A549 (cell line): ENCODE data around the gene FGF4. TPM values are rescaled to one million over a fixed set of nuclear protein-coding genes. Genes with fewer than 3 reads are reported as not detected.

Experiments used
- ATAC-seq, 2 experiments: fragments of 200-7000 bp in 1 of 2; fragments of >200 bp in 1 of 2; cut with Nextera tagmentation in 1 of 2; cut with Tn5 transposase in 1 of 2; 3 replicates each; pipeline versions ENCODE4 v1.8.0 to v1.9.1; 2018 to 2020; ENCODE audit warnings: mild to moderate bottlenecking in 1 of 2, moderate library complexity in 1 of 2
- CTCF ChIA-PET: fragments of 300-600 bp; sonication (Branson Sonifier 250); formaldehyde crosslinking; extraction: SDS; loops from one replicate; lab custom pipeline; 2021; ENCODE audit warnings: antibody characterized with exemption, inconsistent platforms; lab: Yijun Ruan, JAX
- POLR2A ChIA-PET: fragments of 350-600 bp; formaldehyde crosslinking; extraction: SDS; loops from one replicate; lab custom pipeline; 2021; ENCODE audit warnings: antibody characterized with exemption, inconsistent platforms; lab: Yijun Ruan, JAX
- DNase-seq, 2 experiments: peaks; one replicate each; pipeline versions ENCODE4 v3.0.0 to v3.0.0-alpha.2; 2011 to 2016; ENCODE audit warnings: low read depth in 1 of 2, low spot score in 1 of 2
- FAIRE-seq: peaks from 2 replicates; lab custom pipeline; 2011; peaks lifted over from hg19 to GRCh38; lab: Jason Lieb, UNC
- H3K27ac ChIP-seq, 2 experiments: fragments of >200 bp; sonication (Bioruptor Twin); formaldehyde crosslinking; 3 replicates each; pipeline ENCODE4 v1.5.1; 2016 to 2017
- H3K4me1 ChIP-seq: fragments of >200 bp; sonication (Bioruptor Twin); formaldehyde crosslinking; 3 replicates; pipeline ENCODE4 v1.6.1; 2016
- H3K4me2 ChIP-seq: fragments of >200 bp; sonication (Bioruptor Twin); formaldehyde crosslinking; 3 replicates; pipeline ENCODE4 v1.6.1; 2016
- H3K4me3 ChIP-seq: fragments of >200 bp; sonication (Bioruptor Twin); formaldehyde crosslinking; 3 replicates; pipeline ENCODE4 v1.5.1; 2016
- H3K9me3 ChIP-seq: fragments of >200 bp; sonication (Bioruptor Twin); formaldehyde crosslinking; 3 replicates; pipeline ENCODE4 v1.6.1; 2016
- CBX2 ChIP-seq: fragments of 200-600 bp; sonication (generic); IDR thresholded peaks from 2 replicates; pipeline ENCODE4 v1.6.1; 2016; ENCODE audit warnings: low read depth, mild to moderate bottlenecking, borderline replicate concordance
- CHD2 ChIP-seq: fragments of 150-350 bp; IDR thresholded peaks from 2 replicates; pipeline ENCODE4 v1.6.1; 2014; ENCODE audit warnings: low read length; ENCODE audit not compliant: partially characterized antibody
- HOXB13 ChIP-seq: fragments of 250-450 bp; sonication (Bioruptor Pico); IDR thresholded peaks from 2 replicates; pipeline ENCODE4 v1.5.0; 2020; ENCODE audit warnings: low read depth, mild to moderate bottlenecking, moderate library complexity
- HOXB5 ChIP-seq: fragments of 250-450 bp; sonication (Bioruptor Pico); IDR thresholded peaks from 2 replicates; pipeline ENCODE4 v1.5.0; 2020; ENCODE audit warnings: mild to moderate bottlenecking, moderate library complexity
- JUN ChIP-seq, 2 experiments: fragments of >200 bp; sonication (Bioruptor Twin); formaldehyde crosslinking; IDR thresholded peaks; 2 replicates in 1 of 2; 3 replicates in 1 of 2; pipeline ENCODE4 v1.6.1; 2016 to 2017
- MAZ ChIP-seq: fragments of 150-350 bp; IDR thresholded peaks from 2 replicates; pipeline ENCODE4 v1.6.1; 2014; ENCODE audit warnings: antibody characterized with exemption, low read depth, low read length, borderline replicate concordance
- MYC ChIP-seq: IDR thresholded peaks from 2 replicates; pipeline ENCODE4 v1.6.1; 2012; ENCODE audit warnings: mild to moderate bottlenecking, inconsistent platforms, low read length, improper control_type of control experiment, borderline replicate concordance
- NFE2L2 ChIP-seq: fragments of 150-350 bp; conservative IDR thresholded peaks from 2 replicates; pipeline ENCODE4 v1.6.1; 2014; ENCODE audit warnings: low read length
- PHF8 ChIP-seq: fragments of 200-600 bp; sonication (generic); IDR thresholded peaks from 2 replicates; pipeline ENCODE4 v1.6.1; 2016; ENCODE audit warnings: low read depth, mild to moderate bottlenecking, antibody characterized with exemption, moderate library complexity, borderline replicate concordance
- POLR2A ChIP-seq: IDR thresholded peaks from 2 replicates; pipeline ENCODE4 v1.6.1; 2012; ENCODE audit warnings: mild to moderate bottlenecking, low read length
- RAD21 ChIP-seq, 2 experiments: fragments of >200 bp in 1 of 2; sonication (Bioruptor Twin) in 1 of 2; formaldehyde crosslinking in 1 of 2; IDR thresholded peaks in 1 of 2; conservative IDR thresholded peaks in 1 of 2; 2 replicates in 1 of 2; 3 replicates in 1 of 2; pipeline ENCODE4 v1.6.1; 2012 to 2018; ENCODE audit warnings: inconsistent platforms in 1 of 2
- RARB ChIP-seq: fragments of 250-450 bp; sonication (Bioruptor Pico); IDR thresholded peaks from 2 replicates; pipeline ENCODE4 v1.8.0; 2021; ENCODE audit warnings: mild to moderate bottlenecking, moderate library complexity
- RCOR1 ChIP-seq: fragments of 150-350 bp; IDR thresholded peaks from 2 replicates; pipeline ENCODE4 v1.6.1; 2014; ENCODE audit warnings: antibody characterized with exemption, low read length, low read depth
- RNF2 ChIP-seq: fragments of 200-600 bp; sonication (generic); IDR thresholded peaks from 2 replicates; pipeline ENCODE4 v1.6.1; 2016; ENCODE audit warnings: low read depth, mild to moderate bottlenecking, antibody characterized with exemption, moderate library complexity, borderline replicate concordance
- SMC3 ChIP-seq: fragments of >200 bp; sonication (Bioruptor Twin); formaldehyde crosslinking; IDR thresholded peaks from 3 replicates; pipeline ENCODE4 v1.6.1; 2018; ENCODE audit warnings: inconsistent platforms
- SREBF2 ChIP-seq: fragments of 450-650 bp; IDR thresholded peaks from 2 replicates; pipeline ENCODE4 v1.6.1; 2014; ENCODE audit warnings: mild to moderate bottlenecking, moderate library complexity
- TP53 ChIP-seq: fragments of 250-450 bp; sonication (Bioruptor Pico); IDR thresholded peaks from 2 replicates; pipeline ENCODE4 v1.5.0; 2021; ENCODE audit warnings: mild to moderate bottlenecking, moderate library complexity
- ZC3H11A ChIP-seq: fragments of 450-650 bp; IDR thresholded peaks from 2 replicates; pipeline ENCODE4 v1.6.1; 2014; ENCODE audit warnings: antibody characterized with exemption, mild to moderate bottlenecking
- ZFP36 ChIP-seq: fragments of 450-650 bp; IDR thresholded peaks from 2 replicates; pipeline ENCODE4 v1.6.1; 2014; ENCODE audit warnings: borderline replicate concordance; ENCODE audit not compliant: partially characterized antibody
- WGBS: methylation state at CpG from one replicate; pipeline ENCODE4 v1.1.6; 2017; ENCODE audit errors: missing lambda C conversion rate; 5-methylcytosine and 5-hydroxymethylcytosine counted together
- polyA plus RNA-seq, 4 experiments: library from polyadenylated mRNA; depleted of rRNA in 3 of 4; stranded (reverse); fragments of >200 nt; fragmentation: RNase III in 1 of 4; extraction: RNeasy Plus Mini Kit Qiagen cat#74134 plus additional on column Dnase treatment in 1 of 4; gene quantifications; 2 replicates in 3 of 4; 3 replicates in 1 of 4; pipeline ENCODE4 v1.2.3, GENCODE V29; 2011 to 2017
- TF ChIP-seq, protein P1 (sequence below): IDR thresholded peaks from 2 replicates; pipeline ENCODE4 v1.6.1; 2012
- TF ChIP-seq, protein P2 (sequence below): fragments of 150-350 bp; IDR thresholded peaks from 2 replicates; pipeline ENCODE4 v1.6.1; 2014; ENCODE audit warnings: low read depth, mild to moderate bottlenecking, low read length
- TF ChIP-seq, protein P3 (sequence below): IDR thresholded peaks from 2 replicates; pipeline ENCODE4 v1.6.1; 2012; ENCODE audit warnings: low read depth, borderline replicate concordance
- TF ChIP-seq, protein P4 (sequence below): fragments of 450-650 bp; IDR thresholded peaks from 2 replicates; pipeline ENCODE4 v1.6.1; 2014; ENCODE audit warnings: antibody characterized with exemption
- TF ChIP-seq, protein P5 (sequence below): fragments of 200-600 bp; sonication (generic); IDR thresholded peaks from 2 replicates; pipeline ENCODE4 v1.6.1; 2016; ENCODE audit warnings: antibody characterized with exemption, mild to moderate bottlenecking, moderate library complexity
- TF ChIP-seq, protein P6 (sequence below): IDR thresholded peaks from 2 replicates; pipeline ENCODE4 v1.6.1; 2012

FGF4 gene
- polyA plus RNA-seq, 2 of the 4 experiments (the other 2 are of a cell fraction): not detected

DNA sequence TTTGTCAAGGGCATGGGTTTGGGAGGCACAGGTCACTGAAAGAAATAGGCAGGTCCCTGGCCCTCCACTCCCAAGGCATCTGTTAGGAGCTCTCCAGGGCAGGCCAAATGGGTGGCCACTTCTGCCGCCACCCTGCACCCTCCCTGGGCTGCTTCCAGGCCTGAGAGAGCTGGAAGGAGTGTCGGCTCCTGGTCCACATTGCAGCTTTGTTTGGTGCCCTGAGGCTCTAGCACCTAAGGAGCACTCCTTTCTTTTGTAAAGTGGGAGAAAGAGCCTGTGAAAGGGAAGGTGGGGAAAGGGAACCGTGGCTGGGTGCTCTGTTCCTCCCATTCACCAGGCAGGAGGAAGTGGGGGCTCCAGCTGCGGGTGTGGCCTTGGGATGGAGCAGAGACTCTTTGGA lies 12.3 kb upstream of the FGF4 start:
- Histone ChIP-seq H3K9me3 (no peaks in the 10 kb centered on the region), H3K4me2 (no peak overlapping the region), H3K4me3 (no peak overlapping the region), H3K27ac (no peak overlapping the region), H3K4me1 (peaks cover 11% of the 10 kb centered on the region; the same call in 2 of the 3 replicates)
- TF ChIP-seq ZFP36: no peak
- no peak for TF ChIP-seq SREBF2
- no peak for TF ChIP-seq PHF8
- TF ChIP-seq, protein P1, sequence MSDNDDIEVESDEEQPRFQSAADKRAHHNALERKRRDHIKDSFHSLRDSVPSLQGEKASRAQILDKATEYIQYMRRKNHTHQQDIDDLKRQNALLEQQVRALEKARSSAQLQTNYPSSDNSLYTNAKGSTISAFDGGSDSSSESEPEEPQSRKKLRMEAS: no peak
- TF ChIP-seq, protein P2, sequence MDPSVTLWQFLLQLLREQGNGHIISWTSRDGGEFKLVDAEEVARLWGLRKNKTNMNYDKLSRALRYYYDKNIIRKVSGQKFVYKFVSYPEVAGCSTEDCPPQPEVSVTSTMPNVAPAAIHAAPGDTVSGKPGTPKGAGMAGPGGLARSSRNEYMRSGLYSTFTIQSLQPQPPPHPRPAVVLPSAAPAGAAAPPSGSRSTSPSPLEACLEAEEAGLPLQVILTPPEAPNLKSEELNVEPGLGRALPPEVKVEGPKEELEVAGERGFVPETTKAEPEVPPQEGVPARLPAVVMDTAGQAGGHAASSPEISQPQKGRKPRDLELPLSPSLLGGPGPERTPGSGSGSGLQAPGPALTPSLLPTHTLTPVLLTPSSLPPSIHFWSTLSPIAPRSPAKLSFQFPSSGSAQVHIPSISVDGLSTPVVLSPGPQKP: no peak
- no peak for TF ChIP-seq NFE2L2
- TF ChIP-seq HOXB13 (CRISPR knock-in tag): no peak
- TF ChIP-seq RCOR1: no peak
- TF ChIP-seq RARB (CRISPR knock-in tag): no peak
- no peak for TF ChIP-seq RNF2
- no peak for TF ChIP-seq CBX2
- TF ChIP-seq TP53: no peak
- no peak for TF ChIP-seq HOXB5 (CRISPR knock-in tag)
- TF ChIP-seq, protein P3, sequence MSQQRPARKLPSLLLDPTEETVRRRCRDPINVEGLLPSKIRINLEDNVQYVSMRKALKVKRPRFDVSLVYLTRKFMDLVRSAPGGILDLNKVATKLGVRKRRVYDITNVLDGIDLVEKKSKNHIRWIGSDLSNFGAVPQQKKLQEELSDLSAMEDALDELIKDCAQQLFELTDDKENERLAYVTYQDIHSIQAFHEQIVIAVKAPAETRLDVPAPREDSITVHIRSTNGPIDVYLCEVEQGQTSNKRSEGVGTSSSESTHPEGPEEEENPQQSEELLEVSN: no peak
- TF ChIP-seq, protein P4, sequence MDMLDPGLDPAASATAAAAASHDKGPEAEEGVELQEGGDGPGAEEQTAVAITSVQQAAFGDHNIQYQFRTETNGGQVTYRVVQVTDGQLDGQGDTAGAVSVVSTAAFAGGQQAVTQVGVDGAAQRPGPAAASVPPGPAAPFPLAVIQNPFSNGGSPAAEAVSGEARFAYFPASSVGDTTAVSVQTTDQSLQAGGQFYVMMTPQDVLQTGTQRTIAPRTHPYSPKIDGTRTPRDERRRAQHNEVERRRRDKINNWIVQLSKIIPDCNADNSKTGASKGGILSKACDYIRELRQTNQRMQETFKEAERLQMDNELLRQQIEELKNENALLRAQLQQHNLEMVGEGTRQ: no peak
- TF ChIP-seq CHD2: no peak
- TF ChIP-seq RAD21 (conservative IDR thresholded peaks at IDR 0.05 in 1 of 2, IDR thresholded peaks at IDR 0.05 in 1 of 2): no peak
- no peak for TF ChIP-seq JUN (IDR thresholded peaks at IDR 0.05)
- FAIRE-seq: no peak
- CTCF ChIA-PET: interaction anchor here (0.6 to 1.9 kb wide), 4 partner anchors 8 to 83 kb away, joined by 3 to 7 read pairs (median 4); no protein-coding TSS in a partner anchor
- POLR2A ChIA-PET: no interaction called here
- 43% methylated on average over 4 of the region's 4 CpGs for WGBS
- ATAC-seq: no peak
- no peak for DNase-seq

DNA sequence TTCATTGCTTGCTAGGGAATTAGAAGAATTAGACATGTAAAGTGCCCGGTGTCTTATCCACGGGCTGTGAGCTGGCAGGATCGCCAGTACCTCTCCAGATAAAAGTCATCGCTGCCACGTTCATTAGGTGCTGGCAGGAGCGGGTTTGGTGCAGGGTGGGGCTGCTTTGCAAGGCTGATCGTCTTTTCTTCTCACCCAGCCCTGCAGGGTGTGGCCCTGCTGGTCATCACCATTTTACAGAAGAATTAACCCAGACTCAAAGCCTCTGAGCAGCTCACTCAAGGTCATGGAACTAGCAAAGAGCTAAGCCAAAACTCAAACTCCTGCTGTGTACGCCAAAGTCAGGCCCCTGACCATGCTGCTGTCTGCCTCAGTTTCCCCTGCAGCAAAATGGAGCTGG lies 6.1 kb upstream of the FGF4 start:
- Histone ChIP-seq H3K9me3 (no peaks in the 10 kb centered on the region), H3K4me1 (no peaks in the 10 kb centered on the region), H3K27ac (no peak overlapping the region), H3K4me3 (no peak overlapping the region), H3K4me2 (no peak overlapping the region)
- ATAC-seq: no peak
- 36% methylated on average over 7 of the region's 8 CpGs for WGBS
- DNase-seq: no peak
- ChIA-PET CTCF (interaction anchor here (0.9 kb wide), 1 partner anchor 9 kb away, joined by 3 read pairs; no protein-coding TSS in a partner anchor), POLR2A (no interaction called here)
- TF ChIP-seq MYC: no peak
- TF ChIP-seq ZC3H11A: no peak
- no peak for TF ChIP-seq RNF2
- TF ChIP-seq PHF8: no peak
- TF ChIP-seq MAZ: no peak
- no peak for TF ChIP-seq POLR2A
- FAIRE-seq: no peak

DNA sequence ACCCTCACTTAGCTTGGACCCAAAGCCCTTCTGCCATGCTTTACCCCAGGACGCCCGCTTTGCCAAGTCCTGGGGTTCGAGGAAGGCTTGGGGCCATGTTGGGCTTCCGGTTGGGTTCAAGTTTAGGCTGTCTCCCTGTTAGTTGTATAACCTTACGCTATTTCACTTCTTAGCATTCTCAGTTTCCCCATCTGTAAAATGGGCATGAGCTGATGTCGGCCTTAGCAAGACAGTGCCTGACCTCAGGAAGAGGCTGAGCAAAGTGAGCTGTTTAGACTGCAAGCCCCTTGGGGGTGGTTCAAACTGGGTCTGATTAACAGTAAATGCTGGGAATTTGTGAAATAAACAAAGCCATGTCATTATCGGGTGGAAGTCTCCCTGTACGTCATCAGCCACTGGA lies 3.2 kb upstream of the FGF4 start:
- Histone ChIP-seq H3K4me2 (no peak overlapping the region), H3K27ac (no peak overlapping the region), H3K4me1 (peaks cover 8% of the 10 kb centered on the region; the same call in 2 of the 3 replicates), H3K9me3 (no peaks in the 10 kb centered on the region), H3K4me3 (no peak overlapping the region)
- ChIA-PET CTCF (interaction anchor here (0.8 to 1.4 kb wide), 4 partner anchors 25 to 111 kb away, joined by 3 to 4 read pairs (median 3); no protein-coding TSS in a partner anchor), POLR2A (no interaction called here)
- FAIRE-seq (no peak), DNase-seq (no peak), ATAC-seq (no peak)
- WGBS: 74% methylated on average over 8 of the region's 8 CpGs
- TF ChIP-seq RCOR1 (no peak), CBX2 (no peak), SMC3 (no peak)
- TF ChIP-seq, protein P5, sequence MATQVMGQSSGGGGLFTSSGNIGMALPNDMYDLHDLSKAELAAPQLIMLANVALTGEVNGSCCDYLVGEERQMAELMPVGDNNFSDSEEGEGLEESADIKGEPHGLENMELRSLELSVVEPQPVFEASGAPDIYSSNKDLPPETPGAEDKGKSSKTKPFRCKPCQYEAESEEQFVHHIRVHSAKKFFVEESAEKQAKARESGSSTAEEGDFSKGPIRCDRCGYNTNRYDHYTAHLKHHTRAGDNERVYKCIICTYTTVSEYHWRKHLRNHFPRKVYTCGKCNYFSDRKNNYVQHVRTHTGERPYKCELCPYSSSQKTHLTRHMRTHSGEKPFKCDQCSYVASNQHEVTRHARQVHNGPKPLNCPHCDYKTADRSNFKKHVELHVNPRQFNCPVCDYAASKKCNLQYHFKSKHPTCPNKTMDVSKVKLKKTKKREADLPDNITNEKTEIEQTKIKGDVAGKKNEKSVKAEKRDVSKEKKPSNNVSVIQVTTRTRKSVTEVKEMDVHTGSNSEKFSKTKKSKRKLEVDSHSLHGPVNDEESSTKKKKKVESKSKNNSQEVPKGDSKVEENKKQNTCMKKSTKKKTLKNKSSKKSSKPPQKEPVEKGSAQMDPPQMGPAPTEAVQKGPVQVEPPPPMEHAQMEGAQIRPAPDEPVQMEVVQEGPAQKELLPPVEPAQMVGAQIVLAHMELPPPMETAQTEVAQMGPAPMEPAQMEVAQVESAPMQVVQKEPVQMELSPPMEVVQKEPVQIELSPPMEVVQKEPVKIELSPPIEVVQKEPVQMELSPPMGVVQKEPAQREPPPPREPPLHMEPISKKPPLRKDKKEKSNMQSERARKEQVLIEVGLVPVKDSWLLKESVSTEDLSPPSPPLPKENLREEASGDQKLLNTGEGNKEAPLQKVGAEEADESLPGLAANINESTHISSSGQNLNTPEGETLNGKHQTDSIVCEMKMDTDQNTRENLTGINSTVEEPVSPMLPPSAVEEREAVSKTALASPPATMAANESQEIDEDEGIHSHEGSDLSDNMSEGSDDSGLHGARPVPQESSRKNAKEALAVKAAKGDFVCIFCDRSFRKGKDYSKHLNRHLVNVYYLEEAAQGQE: no peak
- TF ChIP-seq, protein P2: no peak
- TF ChIP-seq, protein P6, sequence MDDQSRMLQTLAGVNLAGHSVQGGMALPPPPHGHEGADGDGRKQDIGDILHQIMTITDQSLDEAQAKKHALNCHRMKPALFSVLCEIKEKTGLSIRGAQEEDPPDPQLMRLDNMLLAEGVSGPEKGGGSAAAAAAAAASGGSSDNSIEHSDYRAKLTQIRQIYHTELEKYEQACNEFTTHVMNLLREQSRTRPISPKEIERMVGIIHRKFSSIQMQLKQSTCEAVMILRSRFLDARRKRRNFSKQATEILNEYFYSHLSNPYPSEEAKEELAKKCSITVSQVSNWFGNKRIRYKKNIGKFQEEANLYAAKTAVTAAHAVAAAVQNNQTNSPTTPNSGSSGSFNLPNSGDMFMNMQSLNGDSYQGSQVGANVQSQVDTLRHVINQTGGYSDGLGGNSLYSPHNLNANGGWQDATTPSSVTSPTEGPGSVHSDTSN: no peak
